Eye (tissue), 1 donor: ENCODE data around the gene ZNF83.

ENCODE experiments used
- DNase-seq: peaks from one replicate; pipeline ENCODE4 v3.0.0-alpha.2; 2015

Gene ZNF83

DNA sequence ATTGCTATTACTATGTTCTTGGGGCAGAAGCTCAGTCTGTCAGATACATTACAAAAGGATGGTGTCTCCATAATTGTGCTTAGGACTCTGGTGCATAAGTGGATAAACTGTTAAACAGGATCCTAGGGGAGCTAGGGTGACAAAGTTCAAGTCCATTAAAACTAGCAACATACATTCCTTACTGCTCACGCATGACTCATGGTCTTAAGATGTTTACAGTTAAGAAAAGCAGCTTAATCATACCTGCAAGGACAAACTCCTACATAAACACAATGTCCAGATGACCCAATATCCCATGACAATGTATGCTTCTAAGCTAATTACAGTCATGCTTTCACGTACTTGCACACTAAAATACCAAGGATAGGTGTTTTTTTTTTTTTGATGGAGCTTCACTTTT is 71.6 kb downstream of the ZNF83 start:
- DNase-seq: no peak

DNA sequence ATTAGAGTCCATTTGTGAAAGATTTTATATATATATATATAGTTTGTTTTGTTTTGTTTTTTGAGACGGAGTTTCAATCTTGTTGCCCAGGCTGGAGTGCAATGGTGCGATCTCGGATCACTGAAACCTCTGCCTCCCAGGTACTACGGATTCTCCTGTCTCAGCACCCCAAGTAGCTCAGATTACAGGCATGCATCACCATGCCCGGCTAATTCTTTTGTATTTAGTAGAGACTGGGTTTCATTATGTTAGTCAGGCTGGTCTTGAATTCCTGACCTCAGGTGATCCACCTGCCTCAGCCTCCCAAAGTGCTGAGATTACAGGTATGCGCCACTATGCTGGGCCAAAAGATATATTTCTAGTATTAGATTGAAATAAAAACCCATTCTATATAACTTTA is 72.0 kb downstream of the ZNF83 start:
- no peak for DNase-seq
